HG02610 (cell line): ENCODE measurements around the gene NCOA4.
"Not testable (repeated sequence)": the region's sequence is repeated elsewhere in the genome, so short reads cannot be mapped to it uniquely, and the experiment has no call there.

ENCODE experiments used
- ATAC-seq: cut with Tn5 transposase; IDR thresholded peaks from one replicate; pipeline ENCODE4 v1.9.1; 2021; ENCODE audit warnings: mild to moderate bottlenecking, moderate library complexity; ENCODE audit not compliant: unreplicated experiment

NCOA4 gene

GRCh38 chr10:46020344-46020657 lies 10.1 kb downstream of the NCOA4 start:
- ATAC-seq, result no peak

DNA sequence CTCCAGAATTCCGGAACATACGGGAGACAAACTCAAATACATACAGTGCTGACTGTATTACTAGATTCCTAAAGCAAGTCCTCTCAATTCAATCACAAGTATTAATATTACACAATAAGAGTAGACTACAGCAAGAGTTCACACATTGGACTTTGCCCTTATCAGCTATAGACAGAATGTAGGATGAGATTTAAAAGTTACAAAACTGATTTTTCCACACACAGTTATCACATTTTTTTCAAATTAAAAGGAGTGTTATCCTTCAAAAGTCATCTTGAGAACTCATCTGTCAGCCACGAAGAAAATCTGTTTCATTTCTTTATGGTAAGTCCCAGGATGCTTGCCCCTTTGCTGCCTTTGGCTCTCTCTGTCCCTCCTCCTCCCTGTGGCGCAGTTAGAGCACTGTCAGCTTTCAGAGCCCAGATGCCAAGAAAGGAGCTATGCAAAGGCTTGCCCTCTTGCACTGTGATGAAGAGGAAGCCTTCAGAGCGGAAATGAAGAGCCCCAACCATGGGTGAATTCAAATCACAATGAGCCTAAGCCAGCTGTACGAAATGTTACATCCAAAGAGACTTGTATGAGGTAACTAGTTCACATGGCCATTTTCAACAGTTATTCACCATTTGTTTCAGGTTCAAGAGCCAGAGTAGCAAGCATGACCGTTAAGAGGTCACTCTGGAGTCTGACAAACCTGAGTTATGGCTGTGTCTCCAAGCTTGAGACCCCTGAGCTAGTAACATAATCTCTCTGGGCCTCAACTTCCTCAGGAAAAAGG lies 10.7 kb downstream of the NCOA4 start:
- no peak for ATAC-seq

DNA sequence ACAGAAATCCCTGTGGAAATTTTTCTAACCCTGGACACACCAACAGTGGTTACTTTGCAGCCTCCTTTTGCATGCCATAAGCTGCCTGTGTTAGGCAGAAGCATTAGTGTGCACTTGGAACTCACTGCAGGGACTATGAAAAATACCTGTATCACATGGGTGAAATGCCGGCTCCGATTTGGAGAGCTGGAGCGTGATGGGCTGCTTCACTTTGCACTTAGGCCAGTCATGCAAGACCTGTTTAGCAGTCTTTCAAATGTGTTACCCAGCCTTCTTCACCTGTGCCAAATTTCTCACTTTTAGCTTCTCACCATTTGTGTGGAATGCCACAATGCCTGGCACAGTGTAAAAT lies 11.3 kb downstream of the NCOA4 start:
- ATAC-seq, result no peak

DNA sequence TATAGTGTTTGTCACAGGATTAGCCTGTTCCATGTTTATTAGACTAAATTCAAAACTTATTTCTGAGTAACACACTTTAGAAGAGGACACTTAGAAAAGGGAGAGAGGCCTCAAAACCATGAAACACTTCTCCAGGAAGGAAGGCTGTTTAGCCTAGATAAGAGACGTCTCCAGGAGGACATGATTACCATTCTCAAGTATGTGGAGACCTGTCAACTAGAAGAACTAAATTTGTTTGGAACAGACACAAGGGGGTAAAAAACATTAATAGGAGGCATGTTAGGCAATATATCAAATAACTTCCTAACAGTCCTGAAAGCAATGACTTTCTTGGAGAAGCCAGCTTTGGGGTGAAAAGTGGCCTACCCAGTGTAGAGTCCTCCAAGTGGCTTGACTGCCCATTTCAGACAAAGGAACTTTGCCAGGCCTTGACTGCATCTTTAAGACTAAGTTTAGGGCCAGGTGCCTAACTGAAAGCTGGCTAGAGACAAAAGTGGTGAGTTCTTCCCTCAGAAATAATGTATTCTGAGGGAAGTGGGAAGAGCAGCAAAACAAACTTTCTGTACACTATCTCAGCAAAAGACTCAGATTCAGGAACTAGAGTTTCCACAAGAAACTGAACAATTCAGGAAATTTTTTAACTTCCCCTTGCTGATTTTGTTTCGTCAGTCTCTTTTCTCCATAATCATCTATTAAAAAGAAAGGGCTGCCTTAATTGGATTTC lies 11.8 kb downstream of the NCOA4 start:
- no peak for ATAC-seq

DNA sequence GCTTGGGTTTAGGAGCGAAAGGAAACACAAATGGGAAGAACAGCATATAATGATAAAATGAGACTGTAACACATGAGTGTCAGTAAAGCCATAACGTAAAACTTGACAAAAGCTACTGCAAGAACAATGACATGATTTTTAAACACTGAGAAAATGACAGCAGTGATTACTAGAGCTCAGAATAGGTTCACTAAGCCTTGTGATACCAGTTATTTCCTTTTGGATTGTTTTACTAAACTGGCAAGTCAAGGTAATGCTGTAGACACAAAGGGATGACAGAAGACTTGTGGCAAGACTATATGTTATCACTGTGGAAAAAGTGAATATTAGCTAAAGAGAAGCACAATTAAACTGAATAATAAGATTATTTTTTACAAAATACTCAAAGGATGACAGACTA lies 12.7 kb downstream of the NCOA4 start:
- ATAC-seq, result no peak

GRCh38 chr10:46016811-46017210 lies 13.6 kb downstream of the NCOA4 start:
- no peak for ATAC-seq

GRCh38 chr10:46016190-46016589 lies 14.2 kb downstream of the NCOA4 start:
- ATAC-seq, result no peak

DNA sequence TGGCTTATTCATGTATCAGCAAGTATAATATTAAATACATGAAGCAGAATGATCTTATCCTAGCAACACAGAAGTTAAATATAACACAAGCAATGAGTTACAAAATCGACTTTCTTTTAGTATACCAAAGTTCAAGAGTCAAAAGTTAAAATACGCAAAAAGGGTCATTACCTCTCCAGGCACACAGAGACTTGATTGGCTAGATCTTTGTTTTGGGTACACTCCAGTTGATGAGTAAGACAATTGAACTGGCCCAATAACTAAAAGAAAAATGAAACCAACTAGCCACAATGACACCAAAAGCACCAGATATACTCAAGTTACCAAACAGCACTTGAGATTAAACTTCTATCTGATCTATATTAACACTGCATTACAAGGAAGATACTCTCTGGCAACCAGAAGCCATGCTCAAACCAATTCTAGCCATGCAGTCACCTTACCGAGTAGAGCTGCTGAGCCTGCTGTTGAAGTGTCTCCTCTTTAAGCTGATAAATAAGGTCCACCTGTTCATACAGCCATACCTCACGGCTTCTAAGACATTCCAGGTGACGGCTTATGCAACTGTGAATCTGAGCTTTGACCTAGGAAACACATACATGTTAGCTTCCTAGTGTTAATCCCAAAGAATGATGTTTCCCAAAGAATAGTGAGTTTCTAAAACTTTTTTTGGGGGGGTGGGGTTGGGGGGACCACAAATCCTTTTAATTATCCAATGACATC lies 15.6 kb downstream of the NCOA4 start:
- ATAC-seq, result no peak

DNA sequence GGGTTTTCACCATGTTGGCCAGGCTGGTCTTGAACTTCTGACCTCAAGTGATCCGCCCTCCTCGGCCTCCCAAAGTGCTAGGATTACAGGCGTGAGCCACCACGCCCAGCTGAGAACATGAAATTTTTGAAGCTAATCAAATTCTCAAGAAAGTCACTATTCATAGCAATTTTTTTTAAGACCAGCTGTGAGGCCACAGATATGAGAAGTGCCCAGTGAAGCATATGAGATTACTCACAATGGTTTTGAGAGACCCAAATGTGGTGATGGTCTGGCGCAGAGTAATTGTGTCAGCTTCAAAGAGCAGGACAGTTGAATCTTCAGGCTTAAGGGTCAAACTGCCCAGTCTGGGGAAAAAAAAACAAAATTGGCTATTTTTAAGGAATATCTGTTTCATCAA lies 16.2 kb downstream of the NCOA4 start:
- peak; percentile 59 for ATAC-seq

- ATAC-seq, result no peak
These were observed 17.7 kb downstream of the NCOA4 start for GRCh38 chr10:46012746-46013145.

DNA sequence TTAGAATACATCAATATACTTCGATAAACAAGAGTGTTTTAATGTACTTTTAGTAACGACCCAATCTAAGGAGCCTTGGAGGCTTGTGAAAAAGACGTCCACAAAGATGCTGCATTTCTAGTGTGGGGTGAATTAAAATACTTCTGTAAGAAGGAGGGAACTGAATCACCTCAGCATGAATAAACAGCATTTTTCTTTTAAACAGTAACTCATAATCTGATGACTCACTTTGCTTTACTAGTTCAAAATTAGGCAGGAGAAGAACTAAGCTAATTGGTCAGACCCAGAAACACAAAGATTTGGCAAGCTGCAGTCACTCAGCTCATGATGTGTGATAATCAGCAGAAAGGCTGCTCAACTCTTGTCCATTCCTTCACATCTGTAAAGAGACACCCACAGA lies 24.2 kb downstream of the NCOA4 start:
- no peak for ATAC-seq

DNA sequence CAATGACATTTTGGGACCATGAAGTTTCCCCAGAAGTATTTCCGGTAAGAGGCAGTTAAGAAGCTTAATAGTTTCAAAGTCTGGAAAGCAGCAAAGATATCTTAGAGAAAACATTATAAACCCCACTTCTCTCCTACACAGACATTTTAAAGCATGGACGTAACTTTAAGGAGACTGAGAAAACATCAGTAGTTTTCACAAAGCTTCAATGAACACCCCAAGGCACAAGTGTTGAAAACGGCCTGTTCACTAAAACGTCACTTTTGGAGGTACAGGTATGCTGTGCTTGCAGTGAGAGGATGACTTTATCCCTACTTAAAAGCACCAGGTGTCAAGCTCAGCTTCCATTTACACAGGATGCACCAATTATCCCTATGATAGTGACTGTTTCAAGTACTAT lies 25.0 kb downstream of the NCOA4 start:
- ATAC-seq, result no peak

- ATAC-seq, result no peak
These were observed 25.5 kb downstream of the NCOA4 start for GRCh38 chr10:46004963-46005362.

GRCh38 chr10:46002916-46003693 lies 27.3 kb downstream of the NCOA4 start:
- ATAC-seq, result no peak

- ATAC-seq, result not testable (repeated sequence)
These were observed 28.2 kb downstream of the NCOA4 start for GRCh38 chr10:46002189-46002687.

GRCh38 chr10:46001187-46001756 lies 29.2 kb downstream of the NCOA4 start:
- no peak for ATAC-seq

DNA sequence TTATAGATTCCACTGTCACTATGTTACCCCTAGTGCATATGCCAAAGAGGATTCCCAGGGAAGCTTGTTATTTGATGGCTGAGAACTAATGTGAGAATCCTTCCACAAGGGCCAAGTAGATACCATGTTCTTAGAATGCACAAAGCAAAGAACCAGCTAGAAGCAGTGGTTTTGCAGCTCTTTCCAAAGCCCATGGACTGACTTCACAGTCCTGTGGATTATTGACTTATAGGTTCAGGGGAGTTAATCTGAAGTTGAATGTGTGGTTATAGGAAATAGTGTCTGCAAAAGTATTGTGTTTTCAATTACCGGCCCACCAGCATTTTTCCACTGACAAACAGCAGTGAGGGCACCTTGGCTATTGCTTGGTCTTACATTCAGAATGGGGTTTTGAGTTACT lies 29.9 kb downstream of the NCOA4 start:
- ATAC-seq, result no peak

- not testable (repeated sequence) for ATAC-seq
These were observed 30.5 kb downstream of the NCOA4 start for GRCh38 chr10:45999955-46000354.

DNA sequence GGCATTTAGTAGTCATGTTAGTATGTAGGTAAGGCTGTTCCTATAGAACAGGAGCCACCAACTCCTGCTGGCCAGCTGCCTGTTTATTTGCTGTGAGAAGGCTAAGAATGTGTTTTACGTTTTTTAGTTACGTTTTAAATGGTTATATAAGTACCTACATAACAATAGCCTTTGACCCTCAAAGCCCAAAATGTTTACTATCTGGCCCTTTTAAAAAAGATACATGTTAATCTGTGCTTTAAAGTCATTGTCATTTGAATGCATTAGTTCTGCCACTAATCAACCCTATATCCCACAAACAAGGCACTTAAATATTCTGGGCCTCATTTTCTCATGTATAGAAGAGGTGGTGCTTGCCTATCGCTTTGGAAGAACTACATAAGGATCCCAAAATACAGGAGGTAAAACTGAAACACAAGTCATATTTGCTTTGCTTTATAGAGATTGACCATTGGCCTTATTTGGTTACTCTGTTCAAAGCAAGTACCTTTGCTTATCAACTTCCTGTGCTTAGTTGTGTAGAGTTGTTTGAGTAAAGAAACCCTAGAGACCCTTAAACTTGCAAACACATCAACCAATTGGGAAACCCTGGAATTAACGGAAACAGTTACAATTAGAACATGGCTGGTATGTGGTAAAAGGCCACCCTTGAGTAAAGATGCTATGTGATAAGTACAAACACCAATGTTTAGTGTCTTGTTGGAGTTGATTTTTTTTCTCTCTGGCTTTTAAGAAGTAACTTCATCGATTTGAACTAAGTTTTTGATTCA lies 32.2 kb downstream of the NCOA4 start:
- no peak for ATAC-seq

- ATAC-seq, result no peak
These were observed 32.9 kb downstream of the NCOA4 start for GRCh38 chr10:45997557-45997956.
